ENCODE results near the gene BNC2.
"Not testable (repeated sequence)": the region's sequence is repeated elsewhere in the genome, so short reads cannot be mapped to it uniquely, and the experiment has no call there.

Gene BNC2

GRCh38 chr9:16575986-16576245, 294.6 kb downstream of the BNC2 start:
- DNase-seq: no peak

- no peak for DNase-seq
Observed at GRCh38 chr9:16575142-16575985, 295.1 kb downstream of the BNC2 start.

GRCh38 chr9:16572005-16572734, 298.3 kb downstream of the BNC2 start:
- no peak for DNase-seq

- peak; percentile 18 for DNase-seq
Observed at GRCh38 chr9:16571127-16571802, 299.2 kb downstream of the BNC2 start.

- DNase-seq: no peak
Observed at GRCh38 chr9:16563446-16563845, 307.0 kb downstream of the BNC2 start.

GRCh38 chr9:16561121-16561520, 309.3 kb downstream of the BNC2 start:
- peak; percentile 37 for DNase-seq

GRCh38 chr9:16559418-16560188, 310.9 kb downstream of the BNC2 start:
- DNase-seq: no peak

- no peak for DNase-seq
Observed at GRCh38 chr9:16555802-16556201, 314.7 kb downstream of the BNC2 start.

GRCh38 chr9:16553869-16554540, 316.5 kb downstream of the BNC2 start:
- DNase-seq: no peak

GRCh38 chr9:16552252-16552651, 318.2 kb downstream of the BNC2 start:
- DNase-seq: no peak

- DNase-seq: no peak
Observed at GRCh38 chr9:16551692-16552091, 318.8 kb downstream of the BNC2 start.

GRCh38 chr9:16545639-16546038, 324.8 kb downstream of the BNC2 start:
- no peak for DNase-seq

- no peak for DNase-seq
Observed at GRCh38 chr9:16544842-16545241, 325.6 kb downstream of the BNC2 start.

GRCh38 chr9:16543686-16544085, 326.8 kb downstream of the BNC2 start:
- DNase-seq: no peak

GRCh38 chr9:16543225-16543624, 327.2 kb downstream of the BNC2 start:
- no peak for DNase-seq

- no peak for DNase-seq
Observed at GRCh38 chr9:16542290-16542689, 328.2 kb downstream of the BNC2 start.

- DNase-seq: peak; percentile 71
Observed at GRCh38 chr9:16540743-16541613, 329.5 kb downstream of the BNC2 start.

- not testable (repeated sequence) for DNase-seq
Observed at GRCh38 chr9:16539626-16540025, 330.8 kb downstream of the BNC2 start.

GRCh38 chr9:16535555-16535954, 334.9 kb downstream of the BNC2 start:
- no peak for DNase-seq

GRCh38 chr9:16532681-16533450, 337.6 kb downstream of the BNC2 start:
- DNase-seq: peak; percentile 72

GRCh38 chr9:16532272-16532671, 338.2 kb downstream of the BNC2 start:
- no peak for DNase-seq

Data from fibroblast of skin of right quadriceps (primary cell).